GM21619 (cell line): ENCODE results near the gene HGFAC.

Experiments
- ATAC-seq: cut with Tn5 transposase; IDR thresholded peaks from one replicate; pipeline ENCODE4 v1.9.1; 2021; ENCODE audit not compliant: unreplicated experiment

HGFAC gene

DNA sequence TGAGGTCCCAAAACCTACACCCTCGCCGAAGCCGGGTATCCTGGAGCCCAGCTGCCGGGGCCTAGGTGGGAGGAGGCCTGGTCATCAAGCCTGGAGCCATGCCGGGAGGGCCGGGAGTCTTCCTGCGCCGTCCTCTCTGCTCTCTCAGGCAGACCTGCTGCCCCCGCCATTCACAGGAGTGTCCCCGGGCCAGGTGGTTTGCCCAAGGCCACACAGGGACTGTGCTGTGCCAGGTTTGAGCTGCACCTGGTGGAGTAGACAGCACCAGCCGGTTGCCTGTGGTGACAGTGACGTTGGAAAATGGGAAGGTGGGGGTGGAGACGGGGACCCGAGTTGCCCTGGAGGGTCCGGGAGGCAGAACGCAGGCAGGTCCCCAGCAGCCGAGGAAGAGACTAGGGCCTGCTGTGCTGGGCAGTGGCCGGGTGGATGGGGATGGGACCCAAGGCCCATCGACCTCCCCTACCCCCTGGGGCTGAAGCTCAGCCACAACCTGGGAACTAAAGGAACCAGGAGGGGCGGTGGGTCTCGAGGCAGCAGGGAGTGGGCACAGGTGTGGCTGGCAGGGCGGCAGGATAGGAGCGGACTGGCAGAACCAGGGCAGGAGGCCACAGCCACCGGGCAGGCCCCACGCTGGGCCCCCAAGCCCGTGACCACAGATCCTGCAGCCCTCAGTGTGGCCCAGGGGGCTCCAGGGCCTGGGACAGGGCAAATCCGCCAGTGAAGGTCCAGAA is 30.8 kb downstream of the HGFAC start:
- ATAC-seq: no peak

DNA sequence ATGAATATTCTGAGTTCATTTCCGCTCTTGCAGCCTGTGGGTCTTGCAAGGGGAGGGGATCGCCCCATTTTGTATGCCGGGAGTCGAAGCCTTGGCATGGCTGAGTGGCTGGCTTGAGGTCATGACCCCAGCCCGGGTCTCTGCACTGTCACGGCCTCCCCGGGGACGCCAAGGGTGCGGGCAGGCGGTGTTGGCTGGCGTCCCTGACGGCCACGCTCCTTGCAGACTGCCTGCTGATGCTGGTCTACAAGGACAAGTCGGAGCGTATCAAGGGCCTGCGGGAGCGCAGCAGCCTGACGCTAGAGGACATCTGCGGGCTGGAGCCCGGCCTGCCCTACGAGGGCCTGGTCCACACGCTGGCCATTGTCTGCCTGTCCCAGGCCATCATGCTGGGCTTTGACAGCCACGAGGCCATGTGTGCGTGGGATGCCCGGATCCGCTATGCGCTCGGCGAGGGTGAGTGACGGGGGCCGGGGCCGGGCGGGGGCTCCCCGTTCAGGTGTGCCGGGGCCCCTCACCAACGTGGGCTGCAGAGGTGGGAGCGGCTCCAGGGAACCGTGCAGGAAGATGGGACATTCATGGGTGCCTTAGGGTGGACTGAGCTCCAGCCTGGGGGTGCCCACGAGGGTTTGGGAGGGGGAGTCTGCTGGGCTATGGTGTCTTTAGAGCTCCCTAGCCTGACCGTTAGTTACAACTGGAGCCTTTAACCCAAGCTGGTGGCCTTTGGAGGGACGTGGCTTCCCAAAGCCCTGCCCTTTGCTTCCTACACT is 31.6 kb downstream of the HGFAC start:
- no peak for ATAC-seq

DNA sequence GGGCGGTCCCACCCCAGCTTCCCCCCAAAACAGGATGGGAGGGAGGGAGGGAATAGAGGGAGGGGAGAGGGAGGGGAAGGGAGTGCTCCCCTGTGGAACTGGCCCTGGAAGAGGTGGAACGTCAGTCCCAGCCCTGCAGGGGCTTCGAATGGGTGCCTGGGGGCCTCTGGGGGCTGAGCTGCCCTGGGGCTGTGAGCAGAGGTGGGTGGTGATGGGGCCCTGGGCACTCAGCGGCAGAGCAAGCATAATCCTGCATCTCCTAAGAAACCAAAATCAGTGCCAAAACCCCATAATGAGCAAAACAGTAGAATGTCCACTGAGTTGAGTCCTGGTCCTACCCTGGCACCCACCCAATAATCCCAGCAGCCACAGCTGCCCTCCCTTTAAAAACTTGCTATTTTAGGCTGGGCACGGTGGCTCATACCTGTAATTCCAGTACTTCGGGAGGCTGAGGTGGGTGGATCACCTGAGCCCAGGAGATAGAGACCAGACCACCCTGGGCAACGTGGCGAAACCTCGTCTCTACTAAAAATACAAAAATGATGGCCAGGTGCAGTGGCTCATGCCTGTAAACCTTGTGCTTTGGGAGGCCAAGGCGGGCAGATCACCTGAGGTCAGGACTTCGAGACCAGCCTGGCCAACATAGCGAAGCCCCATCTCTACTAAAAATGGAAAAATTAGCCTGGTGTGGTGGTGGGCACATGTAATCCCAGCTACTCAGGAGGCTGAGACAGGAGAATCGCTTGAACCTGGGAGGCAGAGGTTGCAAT is 32.4 kb downstream of the HGFAC start:
- ATAC-seq: no peak

DNA sequence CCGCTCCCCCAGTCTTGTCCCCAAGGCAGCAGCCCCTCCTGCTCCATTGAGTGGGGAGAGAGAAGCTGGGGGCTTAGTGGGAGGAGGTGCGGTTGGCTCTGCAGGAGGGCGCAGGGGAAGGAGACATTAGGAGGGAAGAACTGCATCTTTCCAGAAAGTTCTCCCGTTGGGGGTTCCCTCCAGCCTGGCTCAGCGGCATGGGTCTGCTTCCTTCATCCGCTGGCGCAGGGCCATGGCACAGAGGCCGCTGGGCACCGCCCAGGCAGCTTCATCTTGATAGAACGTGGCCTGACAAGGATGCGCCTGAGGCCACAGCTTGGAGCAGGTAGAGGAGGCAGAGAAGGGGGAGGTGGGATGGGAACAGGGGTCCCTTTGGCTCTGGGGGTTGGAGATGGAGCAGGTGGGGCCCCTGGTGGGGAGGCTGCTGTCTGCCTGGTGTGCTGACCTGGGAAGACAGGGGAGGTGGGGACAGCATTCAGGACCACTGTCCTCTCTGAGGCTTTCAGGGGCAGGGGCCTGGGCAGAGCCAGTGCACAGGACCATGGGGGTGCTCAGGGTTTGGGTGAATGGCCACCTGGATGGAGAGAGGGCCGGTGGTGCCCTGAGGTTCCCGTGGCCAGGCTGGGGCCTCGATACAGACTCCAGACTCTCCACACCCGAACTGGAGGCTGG is 33.4 kb downstream of the HGFAC start:
- ATAC-seq: no peak

DNA sequence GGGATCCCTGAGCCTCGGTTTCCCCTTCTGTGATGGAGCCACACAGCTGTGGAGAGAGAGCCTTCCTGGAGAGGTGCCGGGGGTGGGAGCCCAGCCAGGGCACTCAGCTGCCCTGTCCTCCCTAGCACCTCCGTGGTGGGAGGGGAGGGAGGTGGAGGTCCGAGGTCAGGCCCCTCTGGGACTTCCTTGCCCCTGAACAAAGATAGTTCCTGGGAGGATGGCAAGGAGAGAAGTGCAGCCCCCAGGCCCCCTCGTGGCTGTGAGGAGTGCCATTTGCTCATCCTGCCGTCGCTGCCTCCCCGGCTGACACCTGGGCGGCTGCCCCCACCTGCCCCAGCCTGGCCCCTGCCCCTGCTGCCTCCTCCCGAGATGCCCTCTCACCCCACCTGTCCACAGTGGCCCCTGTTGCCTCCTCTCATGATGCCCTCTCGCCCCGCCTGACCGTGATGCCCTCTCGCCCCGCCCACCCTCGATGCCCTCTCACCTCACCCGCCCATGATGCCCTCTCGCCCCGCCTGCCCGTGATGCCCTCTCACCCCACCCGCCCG is 34.0 kb downstream of the HGFAC start:
- ATAC-seq: no peak

DNA sequence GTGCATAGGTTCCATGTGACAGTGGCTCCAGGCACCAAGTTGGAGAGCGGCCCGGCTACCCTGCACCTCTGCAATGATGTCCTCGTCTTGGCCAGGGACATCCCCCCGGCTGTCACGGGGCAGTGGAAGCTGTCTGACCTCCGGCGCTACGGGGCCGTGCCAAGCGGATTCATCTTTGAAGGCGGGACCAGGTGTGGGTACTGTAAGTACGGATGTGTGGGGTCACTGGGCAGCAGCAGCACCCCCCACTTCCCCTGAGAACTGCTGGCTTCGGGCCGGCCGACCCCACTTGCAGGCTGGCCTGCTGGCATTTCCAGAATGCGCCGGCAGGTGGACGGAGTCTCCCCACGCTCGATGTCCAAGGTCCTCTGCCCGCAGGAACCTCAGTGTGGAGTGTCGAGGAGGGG is 34.6 kb downstream of the HGFAC start:
- no peak for ATAC-seq

DNA sequence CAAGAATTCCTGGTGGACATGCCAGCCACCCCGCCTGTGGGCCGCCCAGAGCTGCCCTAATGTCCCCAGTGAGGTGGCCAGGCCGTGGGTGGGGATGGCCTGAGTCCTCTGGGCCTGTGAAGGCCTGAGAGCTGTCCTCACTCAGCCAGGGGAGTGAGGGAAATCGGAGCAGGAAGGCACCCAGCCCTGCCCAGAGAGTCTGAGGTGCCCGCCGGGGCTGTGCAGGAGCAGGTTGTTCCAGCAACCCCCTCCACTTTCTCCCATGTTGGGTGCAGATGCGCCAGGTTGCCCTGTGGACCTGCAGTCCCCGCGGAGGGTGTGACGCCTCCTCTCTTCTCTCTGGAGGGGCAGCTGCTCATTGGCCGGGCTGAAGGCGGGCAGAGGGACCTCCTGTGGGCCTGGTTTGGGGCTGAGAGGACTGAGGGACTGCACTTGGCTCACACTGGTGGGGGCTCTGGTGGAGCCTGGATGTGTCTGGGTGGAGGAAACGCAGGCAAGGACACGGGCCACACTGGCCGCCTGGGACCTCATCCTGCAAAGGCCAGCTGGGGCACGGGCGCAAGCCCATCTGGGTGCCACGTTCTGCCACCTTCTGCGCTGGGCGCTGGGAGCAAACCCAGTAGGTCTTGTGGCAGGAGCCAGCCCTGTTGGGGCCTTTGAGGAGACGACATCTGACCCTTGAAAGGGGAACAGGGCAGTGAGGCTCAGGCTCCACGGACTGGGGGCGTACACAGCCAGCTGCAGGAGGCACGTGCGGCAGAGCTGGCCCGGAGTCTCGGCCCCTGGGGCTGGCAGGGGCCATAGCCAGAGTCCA is 35.4 kb downstream of the HGFAC start:
- ATAC-seq: no peak

DNA sequence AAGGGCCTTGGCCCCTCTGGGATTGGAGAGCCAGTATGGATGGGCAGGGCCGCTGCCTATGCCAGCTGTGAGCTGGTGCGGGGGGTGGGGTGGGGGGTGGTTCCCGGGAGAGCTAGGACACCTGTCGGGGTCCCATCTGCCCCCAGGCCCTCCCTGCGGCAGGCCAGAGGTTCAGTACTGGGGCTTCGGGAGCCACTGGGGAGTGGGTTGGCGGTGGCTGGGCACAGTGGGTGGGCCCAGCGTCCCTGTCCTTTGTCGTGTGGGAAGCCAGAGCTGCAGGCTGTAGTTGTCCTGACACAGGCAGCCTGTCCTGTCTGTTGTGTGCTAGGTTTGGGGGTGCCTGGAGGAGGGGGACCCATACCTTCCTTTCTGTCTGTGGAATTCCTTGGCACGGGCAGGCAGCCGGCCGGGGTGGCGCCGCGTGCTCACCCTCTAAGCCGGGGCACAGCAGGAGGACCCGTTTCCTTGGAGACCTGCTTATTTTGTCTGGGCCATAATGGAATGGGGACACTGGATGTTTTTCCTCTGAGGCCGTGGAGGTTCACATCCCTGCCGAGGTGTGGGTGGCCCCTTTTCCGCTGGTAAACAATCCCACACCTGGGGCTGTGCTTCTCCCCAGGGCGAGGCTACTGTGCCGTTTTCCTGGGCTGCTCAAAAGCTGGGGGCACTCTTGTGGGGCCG is 36.1 kb downstream of the HGFAC start:
- ATAC-seq: no peak

DNA sequence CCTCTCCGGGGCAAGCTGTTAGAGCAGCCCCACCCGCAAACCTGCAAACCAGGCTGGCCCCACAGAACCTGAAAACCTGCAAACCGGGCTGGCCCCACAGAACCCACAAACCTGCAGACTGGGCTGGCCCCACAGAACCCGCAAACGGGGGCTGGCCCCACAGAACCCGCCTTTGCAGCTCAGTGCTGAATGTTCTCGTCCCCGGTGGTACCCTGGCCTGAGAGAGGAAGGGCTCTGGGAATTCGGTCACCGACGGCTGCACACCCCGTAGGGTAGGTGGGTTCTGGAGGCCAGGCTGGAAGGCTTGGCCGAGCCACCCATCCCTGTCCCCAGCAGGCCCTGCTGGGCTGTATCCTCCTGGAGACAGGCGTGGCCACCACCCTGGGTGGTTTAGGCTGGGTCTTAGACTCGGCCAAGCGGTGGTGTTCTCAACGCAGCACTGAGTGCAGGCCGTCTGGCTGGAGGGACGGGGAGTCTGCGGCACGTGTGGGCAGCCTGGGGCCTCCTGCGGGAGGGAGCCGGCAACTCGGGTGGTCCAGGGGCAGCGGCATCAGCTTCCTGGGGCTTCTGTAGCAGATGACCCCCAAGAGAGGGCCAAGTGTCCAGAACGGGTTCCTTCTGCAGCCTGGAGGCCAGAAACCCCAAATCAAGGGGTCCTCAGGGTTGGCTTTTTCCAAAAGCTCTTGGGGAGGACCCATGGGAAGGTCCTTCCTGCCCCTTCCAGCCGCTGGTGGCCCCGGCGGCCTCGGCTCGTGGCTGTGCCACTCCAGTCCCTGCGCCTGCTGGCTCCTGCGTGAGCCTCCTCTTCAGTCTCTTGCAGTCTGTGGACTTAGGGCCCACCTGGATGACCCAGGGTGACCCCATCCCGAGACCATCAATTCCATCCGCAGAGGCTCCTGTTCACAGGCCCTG is 36.9 kb downstream of the HGFAC start:
- no peak for ATAC-seq

DNA sequence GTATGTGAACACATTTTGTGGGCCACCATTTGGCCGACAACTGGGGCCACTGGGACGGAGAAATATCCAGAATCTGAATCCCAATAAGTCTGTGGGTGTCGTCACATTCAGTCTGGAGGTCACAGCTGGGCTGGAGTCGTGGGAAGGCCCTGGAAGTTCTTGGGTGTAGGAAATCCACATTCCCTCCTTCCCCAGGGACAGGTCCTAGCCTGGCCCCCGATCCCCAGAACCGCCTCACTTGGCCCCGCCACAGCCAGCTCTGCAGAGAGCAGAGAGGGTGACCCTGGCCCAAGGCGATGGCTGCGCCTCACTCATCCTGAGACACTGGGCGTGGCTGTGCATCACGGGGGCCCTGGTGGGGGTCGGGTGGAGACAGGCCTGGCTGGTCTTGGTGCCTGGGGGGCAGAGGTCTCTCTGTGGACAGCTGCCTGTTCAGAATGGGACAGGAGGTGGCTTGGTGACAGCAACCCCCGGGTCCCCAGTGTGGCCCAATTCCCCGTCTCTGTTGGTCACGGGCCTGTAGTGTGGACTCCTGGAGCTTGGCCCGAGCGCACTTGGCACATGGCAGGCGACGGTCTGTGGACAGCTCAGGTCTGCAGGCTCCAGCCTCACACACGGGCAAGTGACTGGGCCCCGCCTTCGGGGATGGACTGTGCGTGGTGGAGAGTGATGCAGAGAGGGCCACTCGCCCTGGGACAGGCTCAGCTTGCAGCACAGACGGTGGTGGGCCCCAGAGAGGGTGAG is 37.8 kb downstream of the HGFAC start:
- ATAC-seq: no peak

DNA sequence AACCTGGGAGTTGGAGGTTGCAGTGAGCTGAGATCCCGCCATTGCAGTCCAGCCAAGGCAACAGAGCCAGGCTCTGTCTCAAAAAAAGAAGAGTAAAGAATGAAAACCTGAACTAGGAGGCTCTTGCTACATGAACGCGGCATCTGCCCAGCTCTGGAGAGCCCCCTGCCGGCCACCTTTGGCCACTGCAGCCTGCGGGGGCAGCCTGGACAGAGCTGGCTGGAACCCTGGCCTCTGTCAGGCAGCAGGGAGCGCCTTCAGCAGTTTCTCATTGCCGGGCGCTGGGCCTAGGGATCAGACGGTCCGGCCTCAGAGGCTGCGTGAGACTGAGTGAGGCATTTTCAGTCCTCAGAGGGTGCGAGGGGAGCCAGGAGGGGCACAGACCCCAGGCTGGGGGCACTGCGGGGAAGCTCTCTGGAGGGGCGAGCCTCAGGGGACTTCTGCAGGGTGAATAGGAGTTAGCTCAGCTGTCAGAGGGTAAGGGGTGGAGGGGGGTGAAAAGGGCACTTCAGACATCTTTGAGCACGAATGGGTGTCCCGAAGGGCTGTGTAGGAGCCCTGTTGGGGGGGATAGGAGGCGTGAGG is 38.9 kb downstream of the HGFAC start:
- ATAC-seq: no peak

DNA sequence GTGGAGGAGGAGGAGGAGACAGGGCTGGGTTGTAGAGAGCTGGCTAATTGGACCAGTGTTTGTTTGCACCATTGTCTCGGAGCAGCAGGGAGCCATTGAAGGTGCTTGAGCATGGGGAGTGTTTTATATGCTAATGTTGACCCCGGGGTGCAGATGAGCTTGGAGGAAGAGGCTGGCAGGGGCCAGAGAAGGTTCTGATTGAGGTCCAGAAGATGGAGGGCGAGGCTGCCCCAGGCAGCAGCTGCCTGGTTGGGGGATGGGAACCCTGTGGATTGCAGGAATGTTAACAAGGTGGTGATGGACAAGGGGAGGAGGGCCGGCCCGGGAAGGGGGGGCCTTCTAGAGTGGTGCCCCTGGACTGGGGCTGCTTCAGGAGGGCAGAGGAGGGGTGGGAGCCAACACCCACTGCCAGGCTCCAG is 39.4 kb downstream of the HGFAC start:
- no peak for ATAC-seq

DNA sequence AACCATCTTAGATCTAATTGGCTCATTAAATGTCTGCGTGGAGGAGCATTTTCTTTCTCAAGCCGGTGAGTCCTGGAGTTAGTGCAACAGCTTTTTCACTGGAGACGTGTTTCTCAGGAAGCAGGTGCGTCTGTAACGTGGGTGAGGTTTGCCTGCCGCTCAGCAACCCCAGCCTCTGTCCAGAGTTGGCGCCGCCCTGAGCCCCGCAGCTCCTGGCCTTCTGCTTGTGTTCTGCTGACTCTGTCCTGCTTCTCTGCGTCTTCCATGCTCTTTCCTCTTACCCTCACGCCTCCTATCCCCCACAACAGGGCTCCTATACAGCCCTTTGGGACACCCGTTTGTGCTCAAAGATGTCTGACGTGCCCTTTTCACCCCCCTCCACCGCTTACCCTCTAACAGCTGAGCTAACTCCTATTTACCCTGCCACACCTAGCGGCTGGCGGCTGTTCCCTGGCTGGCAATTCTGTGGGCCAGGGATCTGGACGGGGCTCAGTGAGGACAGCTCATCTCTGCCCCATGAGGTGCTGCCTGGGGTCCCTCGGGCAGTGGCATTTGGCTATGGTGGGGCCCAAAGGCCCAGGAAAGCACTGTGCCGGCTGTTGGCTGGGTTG is 40.1 kb downstream of the HGFAC start:
- no peak for ATAC-seq

DNA sequence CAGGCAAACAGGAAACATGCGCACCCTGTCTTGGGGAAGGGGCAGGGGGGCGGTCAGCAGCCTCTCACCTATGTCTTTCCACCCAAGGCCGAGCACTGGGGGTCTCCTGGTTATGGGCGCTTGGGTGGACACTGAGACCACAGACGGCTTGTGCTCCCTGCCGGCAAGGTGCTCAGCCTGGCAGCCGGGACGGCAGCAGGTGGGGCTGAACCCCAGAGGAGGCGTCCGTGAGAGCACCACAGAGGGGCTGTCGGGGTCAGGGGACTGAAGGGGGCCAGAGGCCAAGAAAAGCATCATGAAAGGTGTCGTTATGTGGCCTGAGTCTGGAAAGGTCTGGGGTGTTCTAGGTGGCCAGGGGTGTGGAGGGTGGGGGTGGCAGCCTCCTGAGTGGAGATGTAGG is 40.9 kb downstream of the HGFAC start:
- no peak for ATAC-seq

DNA sequence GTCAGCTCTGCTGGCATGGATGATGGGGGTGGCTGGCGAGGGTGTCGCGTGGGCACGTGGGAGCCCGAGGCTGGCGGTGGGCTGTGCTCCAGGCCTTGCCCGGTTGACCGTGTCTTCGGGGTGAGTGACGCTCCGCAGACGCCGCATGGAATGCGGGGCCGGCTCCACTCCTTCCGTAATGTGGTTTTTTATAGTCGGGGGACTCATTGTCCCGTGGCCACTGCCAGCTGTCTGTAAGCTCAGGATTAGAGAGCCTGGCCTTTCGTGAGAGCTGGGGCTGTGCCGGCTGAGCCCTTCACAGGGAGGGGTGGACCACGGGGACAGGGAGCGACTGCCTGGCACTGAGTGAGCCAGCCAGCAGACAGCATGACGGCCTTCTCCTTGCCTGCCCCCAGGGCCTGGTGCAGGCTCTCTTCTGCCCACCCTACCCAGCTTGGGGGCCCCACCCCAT is 41.7 kb downstream of the HGFAC start:
- ATAC-seq: no peak

DNA sequence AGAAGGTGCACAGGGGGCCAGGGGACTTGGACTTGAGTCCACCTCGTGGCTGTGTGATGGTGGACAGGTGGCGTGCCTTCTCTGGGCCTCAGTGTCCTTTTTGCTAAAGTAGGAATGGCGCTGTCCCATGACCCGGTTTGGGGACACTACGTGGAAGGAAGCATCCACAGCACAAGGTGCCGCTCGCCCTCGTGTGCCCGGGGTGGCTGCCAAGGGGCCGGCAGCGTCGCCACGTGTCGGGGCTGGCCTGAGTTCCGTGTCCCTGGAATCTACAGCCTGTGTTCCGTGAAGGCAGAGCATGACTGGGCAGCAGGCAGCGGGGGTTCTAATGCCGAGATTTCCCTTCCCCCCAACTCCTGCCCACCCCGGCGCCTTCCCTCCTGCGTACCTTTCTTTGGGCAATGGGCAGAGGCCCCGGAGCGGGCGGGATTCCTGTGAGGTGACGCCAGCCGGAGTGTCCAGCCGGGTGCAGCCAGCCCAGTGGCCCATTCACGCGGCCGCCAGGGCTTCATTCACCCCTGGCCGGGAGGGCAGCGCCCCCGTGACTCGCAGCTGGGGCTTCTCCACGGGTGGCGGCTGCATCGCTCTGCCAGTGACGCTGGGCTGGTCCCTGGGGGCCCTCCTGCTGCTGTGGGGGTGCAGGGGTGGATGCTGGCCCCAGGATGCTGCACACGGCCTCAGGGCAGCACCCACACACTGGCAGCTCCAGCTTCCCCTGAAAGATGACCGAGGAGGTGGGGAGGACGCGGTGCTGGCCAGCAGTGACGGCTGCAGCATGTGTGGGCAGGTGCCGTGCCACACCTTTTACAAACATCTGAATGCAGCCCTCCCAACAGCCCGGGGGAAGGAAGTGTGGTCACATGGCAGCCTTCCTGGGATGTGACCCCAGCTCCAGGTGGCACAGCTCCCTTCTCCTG is 42.5 kb downstream of the HGFAC start:
- no peak for ATAC-seq
